ENCODE data around the gene CCDC82.
A peak's percentile ranks its signal among the peaks of the same experiment; 100 is the strongest.

The CCDC82 gene

GRCh38 chr11:96309643-96310017 lies 80.1 kb downstream of the CCDC82 start:
- no peaks in the 10 kb centered on the region for H3K79me2 ChIP-seq
- no peaks in the 10 kb centered on the region for H3K27me3 ChIP-seq (ENCODE audit: control insufficient read depth, insufficient read depth, low read length)
- no peak overlapping the region for H3K9ac ChIP-seq
- no peak overlapping the region for H3K4me3 ChIP-seq (ENCODE audit: low read depth, low read length)
- H3K9me3 ChIP-seq (ENCODE audit: control insufficient read depth, low read length) = no peaks in the 10 kb centered on the region
- H3K27ac ChIP-seq = no peak overlapping the region
- no peak for TF ChIP-seq CTCF (IDR thresholded peaks at IDR 0.05)
- no peak overlapping the region for H2AFZ ChIP-seq
- H3K36me3 ChIP-seq (ENCODE audit: control insufficient read depth, insufficient read depth, low read length) = no peaks in the 10 kb centered on the region
- H3K4me2 ChIP-seq (ENCODE audit: low read length) = no peak overlapping the region
- peaks cover 21% of the 10 kb centered on the region for H3K4me1 ChIP-seq

GRCh38 chr11:96309016-96309642 lies 80.6 kb downstream of the CCDC82 start:
- Histone ChIP-seq H3K27me3 (ENCODE audit: control insufficient read depth, insufficient read depth, low read length) (no peaks in the 10 kb centered on the region), H3K36me3 (ENCODE audit: control insufficient read depth, insufficient read depth, low read length) (no peaks in the 10 kb centered on the region), H3K79me2 (no peaks in the 10 kb centered on the region), H2AFZ (no peak overlapping the region), H3K4me3 (ENCODE audit: low read depth, low read length) (no peak overlapping the region), H3K9me3 (ENCODE audit: control insufficient read depth, low read length) (no peaks in the 10 kb centered on the region), H3K4me2 (ENCODE audit: low read length) (no peak overlapping the region), H3K9ac (no peak overlapping the region), H3K27ac (no peak overlapping the region), H3K4me1 (peaks cover 21% of the 10 kb centered on the region)
- no peak for TF ChIP-seq CTCF (IDR thresholded peaks at IDR 0.05)

GRCh38 chr11:96307776-96308140 lies 82.0 kb downstream of the CCDC82 start:
- H3K4me3 ChIP-seq (ENCODE audit: low read depth, low read length) = no peak overlapping the region
- peak overlapping the region; percentile 92 for H3K27ac ChIP-seq
- H3K4me2 ChIP-seq (ENCODE audit: low read length) = no peak overlapping the region
- H3K79me2 ChIP-seq = no peaks in the 10 kb centered on the region
- peak overlapping the region; percentile 62 for H2AFZ ChIP-seq
- no peaks in the 10 kb centered on the region for H3K9me3 ChIP-seq (ENCODE audit: control insufficient read depth, low read length)
- H3K36me3 ChIP-seq (ENCODE audit: control insufficient read depth, insufficient read depth, low read length) = no peaks in the 10 kb centered on the region
- H3K4me1 ChIP-seq = peaks cover 21% of the 10 kb centered on the region
- no peak overlapping the region for H3K9ac ChIP-seq
- TF ChIP-seq CTCF (IDR thresholded peaks at IDR 0.05) = no peak
- H3K27me3 ChIP-seq (ENCODE audit: control insufficient read depth, insufficient read depth, low read length) = no peaks in the 10 kb centered on the region

- Histone ChIP-seq H2AFZ (peak overlapping the region; percentile 62), H3K4me1 (peaks cover 21% of the 10 kb centered on the region), H3K4me3 (ENCODE audit: low read depth, low read length) (peak overlapping the region; percentile 33), H3K79me2 (peaks cover 3% of the 10 kb centered on the region), H3K36me3 (ENCODE audit: control insufficient read depth, insufficient read depth, low read length) (no peaks in the 10 kb centered on the region), H3K9me3 (ENCODE audit: control insufficient read depth, low read length) (no peaks in the 10 kb centered on the region), H3K27ac (peak overlapping the region; percentile 92), H3K27me3 (ENCODE audit: control insufficient read depth, insufficient read depth, low read length) (no peaks in the 10 kb centered on the region), H3K9ac (no peak overlapping the region), H3K4me2 (ENCODE audit: low read length) (peak overlapping the region; percentile 66)
- TF ChIP-seq CTCF (IDR thresholded peaks at IDR 0.05) = no peak
These were observed 82.6 kb downstream of the CCDC82 start for GRCh38 chr11:96306933-96307775.

Measured in parathyroid adenoma (tissue), 2 donors.